ENCODE data around the gene SOWAHC.

SOWAHC gene

GRCh38 chr2:109648041-109648527 is 33.9 kb downstream of the SOWAHC start:
- DNase-seq = no peak

- DNase-seq = no peak
Measured at GRCh38 chr2:109649736-109650695, 35.9 kb downstream of the SOWAHC start.

- no peak for DNase-seq
Measured at GRCh38 chr2:109654326-109655050, 40.3 kb downstream of the SOWAHC start.

GRCh38 chr2:109655287-109655686 is 41.1 kb downstream of the SOWAHC start:
- DNase-seq = no peak

GRCh38 chr2:109659396-109660045 is 45.4 kb downstream of the SOWAHC start:
- DNase-seq = no peak

GRCh38 chr2:109660046-109660860 is 46.1 kb downstream of the SOWAHC start:
- no peak for DNase-seq

- peak; percentile 17 for DNase-seq
Measured at GRCh38 chr2:109662889-109663288, 48.7 kb downstream of the SOWAHC start.

GRCh38 chr2:109663721-109664120 is 49.6 kb downstream of the SOWAHC start:
- DNase-seq = peak; percentile 18

- DNase-seq = no peak
Measured at GRCh38 chr2:109666466-109666865, 52.3 kb downstream of the SOWAHC start.

Measured in COR-L47 (cell line).